ENCODE data around the gene SIGLECL1.

SIGLECL1 gene

DNA sequence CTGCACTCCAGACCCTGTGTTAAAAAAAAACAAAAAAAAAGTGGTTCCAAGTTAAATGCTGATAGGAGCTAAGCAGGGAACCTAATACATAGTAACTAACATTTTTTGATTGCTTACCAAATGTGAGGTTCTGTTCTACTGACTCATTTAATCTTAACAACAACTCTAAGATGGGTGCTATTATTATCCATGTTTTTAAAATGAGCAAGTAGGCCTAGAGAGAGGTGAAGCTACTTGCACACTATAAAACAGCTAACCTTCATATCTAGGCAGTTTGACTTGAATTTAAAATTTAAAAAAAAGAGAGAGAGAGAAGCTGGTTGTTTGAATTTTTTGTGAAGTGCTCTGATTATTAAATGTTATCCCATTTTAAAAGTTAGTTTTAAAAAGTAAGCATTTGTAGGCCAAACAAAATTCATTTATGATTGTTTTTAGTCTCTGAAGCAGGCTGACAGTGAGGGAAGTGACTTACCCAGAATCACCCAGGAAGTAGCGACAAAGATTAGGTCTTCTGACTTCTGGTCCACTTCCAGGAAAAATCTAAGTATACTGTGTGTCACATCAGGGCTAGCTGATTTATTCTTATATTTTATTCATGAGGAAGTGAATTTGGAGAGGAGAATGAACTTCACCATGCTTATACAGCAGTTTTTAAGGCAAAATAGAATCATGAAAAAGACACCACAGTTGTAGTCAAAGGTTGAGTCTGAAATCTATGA is 2.4 kb downstream of the SIGLECL1 start:
- DNase-seq: no peak

DNA sequence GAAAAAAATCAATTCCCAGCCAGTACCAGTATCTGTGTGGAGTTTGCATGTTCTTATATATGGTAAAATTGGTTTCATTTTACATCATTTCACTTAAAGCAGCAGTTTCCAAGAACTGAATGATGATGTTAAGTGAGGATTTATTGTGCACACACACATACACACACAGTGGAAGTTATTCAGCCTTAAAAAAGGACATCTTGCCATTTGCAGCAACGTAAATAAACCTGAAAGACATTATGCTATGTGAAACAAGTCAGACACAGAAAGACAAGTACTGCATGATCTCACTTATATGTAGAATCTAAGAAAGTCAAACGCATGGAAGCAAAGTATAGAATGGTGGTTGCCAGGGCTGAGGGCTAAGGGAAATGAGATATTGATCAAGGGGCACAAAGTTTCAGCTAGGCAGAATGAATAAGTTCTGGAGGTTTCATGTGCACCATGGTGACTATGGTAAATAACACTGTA is 5.3 kb downstream of the SIGLECL1 start:
- DNase-seq: no peak

GRCh38 chr19:51257471-51257870 is 6.6 kb downstream of the SIGLECL1 start:
- no peak for DNase-seq

DNA sequence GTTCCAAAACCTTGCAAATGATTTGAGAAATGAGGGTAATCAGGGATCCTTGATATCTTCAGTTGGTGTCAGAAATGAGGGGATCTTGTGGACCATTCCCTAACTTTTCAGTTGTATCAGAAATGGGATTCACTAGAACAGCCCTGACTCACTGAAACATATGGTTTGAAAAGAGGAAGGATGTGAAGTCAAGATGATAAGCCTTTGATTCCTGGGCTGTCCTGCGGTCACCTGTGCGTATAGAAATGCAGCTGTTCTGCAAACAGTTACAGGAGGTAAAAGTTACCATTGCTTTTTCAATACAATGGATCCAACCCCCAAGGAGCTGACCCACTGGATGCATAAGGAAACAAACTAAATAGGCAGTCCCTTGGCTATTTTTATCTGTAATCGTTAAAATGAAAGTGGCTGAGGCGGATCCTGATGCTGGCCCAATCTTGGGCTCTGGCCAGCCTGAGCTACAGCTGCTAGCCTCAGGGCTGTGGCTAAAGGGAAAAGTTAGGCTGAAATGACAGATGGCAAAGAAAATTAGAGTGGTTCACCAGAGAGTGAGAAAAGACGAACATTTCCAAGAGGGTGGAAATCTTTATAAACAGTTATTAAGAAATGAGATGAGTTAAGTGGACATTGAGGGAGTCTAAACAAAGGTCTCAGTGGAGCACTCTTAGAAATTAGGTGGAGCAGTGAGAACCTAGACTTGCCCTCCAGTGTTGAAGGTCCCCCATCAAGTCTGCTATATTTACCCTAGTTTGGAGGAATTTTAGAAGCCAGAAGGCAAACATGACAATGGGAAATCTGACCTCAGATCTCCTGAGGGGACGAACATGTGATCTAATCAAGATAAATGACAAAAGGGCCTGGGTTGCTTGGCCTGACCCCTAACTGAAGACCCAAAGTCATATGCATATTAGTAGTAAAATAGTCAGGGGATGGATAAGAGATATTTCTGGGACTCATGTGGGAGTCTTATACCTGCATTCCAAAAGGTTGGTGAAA is 7.6 kb downstream of the SIGLECL1 start:
- peak; percentile 26 for DNase-seq

DNA sequence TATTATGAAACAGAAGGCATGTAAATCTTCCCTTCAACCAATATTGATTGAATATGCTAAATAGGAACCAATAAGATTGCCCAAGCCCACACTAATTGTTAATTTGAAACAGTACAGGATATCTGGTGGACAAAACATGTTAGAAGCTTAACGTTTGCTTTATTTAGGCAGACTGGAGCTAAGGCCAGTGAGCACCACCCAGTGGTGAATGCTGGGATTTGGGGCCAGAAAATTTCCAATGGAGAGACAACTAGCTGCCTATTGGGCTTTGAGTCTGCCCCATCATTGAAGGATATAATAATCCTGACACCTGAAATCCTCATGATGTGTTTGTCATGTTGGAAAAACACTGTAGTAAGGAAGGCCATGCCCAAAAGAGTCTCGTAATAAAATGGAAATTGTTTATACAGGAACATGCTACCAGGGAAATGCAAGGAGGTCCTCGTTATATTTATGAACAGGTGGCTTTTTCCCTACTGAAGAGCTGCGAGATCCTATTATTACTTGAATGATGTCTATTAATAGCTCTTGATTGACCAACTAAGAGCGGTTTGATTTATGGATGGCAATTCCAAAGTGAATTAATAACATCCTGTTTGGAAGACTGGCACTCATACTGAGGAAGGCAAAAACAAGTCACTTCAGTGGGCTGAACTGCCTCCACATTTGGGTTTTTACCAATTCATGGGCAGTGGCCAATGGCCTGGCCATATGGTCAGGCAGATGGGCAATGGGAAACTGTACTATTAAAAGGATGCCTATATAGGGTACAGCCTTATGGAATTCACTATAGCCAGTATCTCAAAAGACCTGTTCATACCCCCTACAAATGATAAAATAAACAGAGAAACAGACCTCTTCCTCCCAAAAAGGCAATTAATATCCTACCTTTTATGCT is 8.7 kb downstream of the SIGLECL1 start:
- DNase-seq: peak; percentile 47

GRCh38 chr19:51263808-51264207 is 12.9 kb downstream of the SIGLECL1 start:
- no peak for DNase-seq

DNA sequence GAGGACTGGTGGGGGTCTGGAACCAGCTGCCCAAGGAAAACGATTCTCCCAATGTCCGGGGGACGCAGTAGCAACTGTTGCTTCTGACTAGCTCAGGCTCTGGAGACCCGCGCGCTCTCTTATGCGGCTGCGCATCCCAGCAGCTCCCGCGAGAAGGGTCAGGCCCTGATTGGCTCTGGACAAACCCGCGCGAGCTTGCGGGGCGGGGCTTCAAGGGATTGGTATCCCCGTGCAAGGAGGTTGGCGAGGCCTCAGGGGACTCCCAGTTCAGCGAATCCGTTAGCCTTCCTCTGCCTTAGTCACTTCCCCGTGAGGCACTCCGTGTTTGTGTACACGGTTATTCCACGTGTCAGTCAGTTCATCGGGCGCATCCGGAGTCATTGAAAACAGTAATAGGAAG is 20.2 kb downstream of the SIGLECL1 start:
- DNase-seq: no peak

GRCh38 chr19:51272183-51272810 is 21.4 kb downstream of the SIGLECL1 start:
- no peak for DNase-seq

GRCh38 chr19:51274049-51274770 is 23.3 kb downstream of the SIGLECL1 start:
- DNase-seq: no peak

DNA sequence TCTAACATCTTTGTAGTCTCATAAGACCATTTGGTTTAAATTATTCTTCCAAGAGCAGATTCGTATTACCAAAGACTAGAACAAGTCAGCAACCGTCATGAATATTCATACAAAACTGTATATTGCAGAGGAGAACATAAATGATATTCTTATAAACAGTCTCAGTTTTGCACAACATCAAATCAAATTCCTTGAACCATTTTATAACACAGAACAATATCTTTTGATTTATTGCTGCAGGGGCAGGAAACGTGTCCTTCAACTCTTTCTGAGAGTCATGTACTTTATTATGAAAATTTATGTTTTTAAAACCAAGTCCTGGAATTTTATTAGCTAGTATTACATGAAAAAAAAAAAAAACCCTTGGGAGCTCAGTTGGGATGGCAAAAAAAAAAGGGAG is 26.2 kb downstream of the SIGLECL1 start:
- DNase-seq: no peak

DNA sequence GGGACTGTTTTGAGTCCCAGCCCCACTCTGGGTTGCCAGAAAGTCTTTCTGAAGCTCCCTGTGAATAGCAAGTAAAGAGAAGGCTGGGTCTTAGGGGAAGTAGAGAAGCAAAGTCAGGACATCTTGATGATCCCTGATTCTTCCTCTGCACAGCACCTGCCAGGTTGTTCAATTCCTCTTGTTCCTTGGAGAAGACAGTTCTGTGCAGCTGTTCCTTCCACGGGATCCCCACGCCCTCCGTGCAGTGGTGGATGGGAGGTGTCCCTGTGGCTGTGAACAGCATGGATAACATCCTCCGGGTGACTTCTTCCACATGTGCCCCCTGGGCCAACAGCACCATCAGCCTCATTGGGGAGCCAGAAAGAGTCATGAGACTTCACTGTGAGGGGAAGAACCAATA is 31.5 kb downstream of the SIGLECL1 start:
- no peak for DNase-seq

DNA sequence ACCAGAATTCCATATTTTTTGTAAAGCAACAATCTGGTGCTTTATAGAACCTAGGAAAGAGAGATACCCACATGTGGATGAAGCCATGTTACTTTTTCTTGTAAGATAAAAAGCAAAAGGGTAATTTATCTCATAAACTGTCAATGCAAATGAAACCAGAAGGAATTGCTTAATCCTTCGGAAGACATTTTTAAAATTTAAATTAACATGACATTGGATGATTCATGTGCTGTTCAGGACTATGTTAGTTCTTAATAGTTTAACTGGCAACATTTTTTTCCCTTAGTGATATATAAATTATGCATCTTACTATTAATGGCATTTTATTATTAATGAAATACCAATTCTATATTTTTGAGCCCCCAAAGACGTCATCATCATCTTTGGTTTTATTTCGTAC is 34.8 kb downstream of the SIGLECL1 start:
- no peak for DNase-seq

DNA sequence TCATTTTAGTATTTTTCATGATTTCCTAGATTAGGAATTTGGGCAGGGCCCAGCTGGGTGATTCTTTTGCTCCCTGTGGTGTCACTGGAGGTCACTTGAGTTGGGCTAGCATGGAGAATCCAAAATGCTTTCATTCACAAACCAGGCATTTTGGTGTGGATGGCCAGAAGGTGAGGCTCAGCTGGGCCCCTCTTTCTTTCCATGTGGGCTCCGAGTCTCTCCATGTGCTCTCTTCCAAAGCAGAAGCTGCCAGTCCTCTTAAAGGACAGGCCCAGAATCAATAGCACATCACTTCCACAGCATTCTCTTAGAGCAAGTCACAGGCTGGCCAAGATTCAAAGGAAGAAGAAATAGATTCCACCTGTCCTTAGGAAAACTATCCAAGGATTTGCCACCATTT is 38.8 kb downstream of the SIGLECL1 start:
- DNase-seq: no peak

DNA sequence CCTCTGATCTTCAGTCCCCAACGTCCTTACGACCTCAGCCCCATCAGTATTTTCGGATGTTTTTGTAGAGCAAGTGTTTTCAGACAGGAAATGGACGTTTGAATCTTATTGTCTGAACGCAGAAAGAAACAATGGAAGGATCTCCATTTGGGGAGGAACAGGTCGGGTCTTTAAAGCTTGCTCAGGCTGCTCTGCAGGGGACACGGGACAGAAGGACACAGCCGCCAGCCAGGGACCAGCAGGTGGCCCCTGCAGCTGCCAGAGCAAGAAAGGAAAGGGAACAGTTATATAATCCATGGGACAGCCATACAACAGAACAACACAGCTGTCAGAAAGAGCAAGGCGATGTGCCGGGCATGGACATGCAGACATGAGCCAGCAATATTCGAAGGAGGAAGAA is 42.1 kb downstream of the SIGLECL1 start:
- no peak for DNase-seq

DNA sequence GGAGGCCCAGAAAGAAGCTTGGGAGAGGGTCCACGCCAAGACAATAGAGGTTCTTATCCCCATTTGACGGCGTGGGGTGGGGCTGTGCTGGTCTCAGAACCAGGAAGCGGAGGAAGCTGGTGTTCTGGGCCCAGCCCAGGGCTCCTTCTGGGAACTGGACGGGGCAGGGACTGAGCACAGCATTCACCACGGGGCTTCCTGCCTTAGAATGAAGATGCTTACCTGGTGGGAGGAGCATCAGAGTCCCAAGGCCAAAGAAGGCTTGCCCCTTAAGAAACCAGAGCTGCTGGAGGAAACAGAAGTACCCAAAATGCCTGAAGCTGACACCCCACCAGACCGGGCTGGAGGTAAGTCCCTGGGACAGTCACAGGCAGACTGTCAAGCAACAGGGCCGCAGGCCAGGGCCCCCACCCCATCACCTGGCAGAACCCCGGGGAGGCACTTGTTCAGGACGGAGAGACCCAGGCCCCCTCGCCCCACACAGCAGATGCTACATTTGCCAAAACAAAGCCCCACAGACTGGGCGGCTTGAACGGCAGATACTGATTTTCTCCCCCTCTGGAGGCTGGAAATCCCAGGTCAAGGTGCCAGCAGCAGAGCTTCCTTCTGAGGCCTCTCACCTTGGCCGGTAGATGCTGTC is 42.8 kb downstream of the SIGLECL1 start:
- DNase-seq: no peak

DNA sequence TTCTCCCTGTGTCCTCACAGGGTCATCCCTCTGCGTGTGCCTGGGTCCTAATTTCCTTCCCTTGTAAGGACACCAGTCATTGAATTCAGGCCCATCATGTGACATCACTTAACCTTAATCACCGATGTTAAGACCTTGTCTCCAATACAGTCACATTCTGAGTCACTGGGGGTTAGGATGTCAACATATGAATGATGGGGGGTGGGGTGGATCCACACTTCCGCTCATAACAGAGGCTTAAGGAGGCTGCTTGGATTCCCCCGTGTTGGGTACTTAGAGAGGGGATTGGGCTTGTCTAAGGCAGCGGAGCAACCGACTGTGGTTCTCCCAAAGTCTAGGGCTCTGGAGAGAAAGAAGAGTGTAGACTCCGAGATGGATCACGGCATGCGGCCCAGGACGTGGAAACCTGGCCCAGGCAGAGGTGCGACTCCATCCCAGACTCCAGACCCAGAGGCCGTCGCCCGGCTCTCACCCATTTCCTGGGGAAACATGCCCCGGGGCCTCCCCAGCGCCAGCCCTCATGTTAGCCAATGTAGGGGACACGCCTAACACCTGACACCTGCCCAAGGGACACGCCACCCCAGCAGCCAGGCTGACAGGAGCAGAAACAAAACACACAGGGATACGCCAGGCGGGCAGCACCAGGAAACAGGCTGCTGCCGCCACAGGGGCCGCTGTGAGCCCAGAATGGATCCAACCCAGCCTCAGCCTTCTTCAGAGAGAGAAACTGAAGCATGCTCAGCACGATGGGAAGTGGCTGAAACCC is 43.5 kb downstream of the SIGLECL1 start:
- no peak for DNase-seq

DNA sequence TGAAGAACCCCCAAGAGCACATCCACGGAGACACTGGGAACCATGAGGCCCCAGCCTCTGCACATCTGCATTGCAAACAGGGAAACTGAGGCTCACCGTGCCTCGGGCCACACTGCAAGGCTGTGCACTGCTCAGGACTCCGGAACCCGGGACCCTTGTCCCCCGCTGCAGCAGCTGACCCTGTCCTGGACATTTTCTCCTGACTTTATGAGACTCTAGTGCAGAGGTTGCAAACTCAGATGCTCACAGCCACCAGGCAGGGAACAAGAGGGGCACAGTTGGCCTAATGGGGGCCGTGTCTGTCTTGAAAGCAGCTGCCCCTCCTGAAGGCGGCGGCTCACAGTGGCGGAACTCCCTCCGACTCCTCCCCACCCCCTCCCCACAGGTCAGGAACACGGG is 44.1 kb downstream of the SIGLECL1 start:
- no peak for DNase-seq

GRCh38 chr19:51295382-51296126 is 44.7 kb downstream of the SIGLECL1 start:
- DNase-seq: no peak

GRCh38 chr19:51296336-51297093 is 45.6 kb downstream of the SIGLECL1 start:
- no peak for DNase-seq
